K562 (cell line): ENCODE data around the gene MKS1. TPM values are rescaled to one million over a fixed set of nuclear protein-coding genes. Genes with fewer than 3 reads are reported as not detected.

ENCODE experiments used
- ATAC-seq: fragments of 200-7000 bp; cut with Tn5 transposase; 3 replicates; pipeline ENCODE4 v1.9.1; 2020; ENCODE audit warnings: moderate library complexity
- BruUV-seq: library from RNA; stranded (reverse); fragments of 400-500 nt; replicated peaks from 2 replicates; lab custom pipeline; 2021; lab: Mats Ljungman, UMichigan
- CTCF ChIA-PET: fragments of 300-600 bp; formaldehyde crosslinking; extraction: SDS; loops from one replicate; lab custom pipeline; 2021; ENCODE audit warnings: low intra/inter-chr PET ratio; lab: Yijun Ruan, JAX
- POLR2A ChIA-PET: fragments of 300-600, 350-650 bp; sonication (Branson Sonifier 250); formaldehyde crosslinking; extraction: SDS; loops from one replicate; lab custom pipeline; 2021; ENCODE audit warnings: antibody characterized with exemption, inconsistent platforms; lab: Yijun Ruan, JAX
- DNase-seq, 4 experiments: peaks; one replicate each; pipeline versions ENCODE4 v3.0.0 to v3.0.0-alpha.2; 2011 to 2018; ENCODE audit warnings: low spot score in 3 of 4, mixed read lengths in 3 of 4; ENCODE audit errors: extremely low read depth in 1 of 4
- FAIRE-seq: peaks from 2 replicates; lab custom pipeline; 2011; peaks lifted over from hg19 to GRCh38; lab: Jason Lieb, UNC
- H2AFZ ChIP-seq: 2 replicates; pipeline ENCODE4 v1.6.0; 2011; ENCODE audit warnings: low read depth, low read length, control low read depth, inconsistent platforms
- H3K27ac ChIP-seq: fragments of 200-600 bp; 3 replicates; pipeline ENCODE4 v1.8.0; 2011; ENCODE audit warnings: low read depth, mild to moderate bottlenecking, control low read depth, inconsistent platforms, low read length, moderate library complexity, mixed read lengths; ENCODE audit errors: extremely low read depth
- H3K27me3 ChIP-seq, 2 experiments: fragments of 300-600 bp in 1 of 2; 2 replicates in 1 of 2; 3 replicates in 1 of 2; pipeline versions ENCODE4 v1.6.0 to v1.8.0; 2011; ENCODE audit warnings: inconsistent platforms in 2 of 2, low read length in 2 of 2, mild to moderate bottlenecking in 1 of 2, mixed read lengths in 1 of 2, moderate library complexity in 1 of 2; ENCODE audit not compliant: control insufficient read depth in 2 of 2, insufficient read depth in 2 of 2
- H3K36me3 ChIP-seq: fragments of 300-600 bp; 3 replicates; pipeline ENCODE4 v1.8.0; 2011; ENCODE audit warnings: mild to moderate bottlenecking, low read length, inconsistent platforms; ENCODE audit not compliant: control insufficient read depth, insufficient read depth
- H3K4me1 ChIP-seq, 2 experiments: fragments of 200-600 bp in 1 of 2; replicated peaks in 1 of 2; 2 replicates in 1 of 2; 3 replicates in 1 of 2; pipeline versions ENCODE4 v1.5.1 to v1.8.0; 2011; ENCODE audit warnings: inconsistent platforms in 2 of 2, low read length in 2 of 2, mild to moderate bottlenecking in 1 of 2, mixed read lengths in 1 of 2, moderate library complexity in 1 of 2; ENCODE audit not compliant: control insufficient read depth in 2 of 2, insufficient read depth in 2 of 2
- H3K4me2 ChIP-seq: 2 replicates; pipeline ENCODE4 v1.6.1; 2011; ENCODE audit warnings: low read length, control low read depth, inconsistent platforms, mixed read lengths; ENCODE audit not compliant: insufficient read depth
- H3K4me3 ChIP-seq: fragments of 200-600 bp; sonication (generic), shearing (Covaris generic); 2 replicates; pipeline ENCODE4 v1.5.1; 2016; ENCODE audit warnings: control low read depth, inconsistent platforms
- H3K79me2 ChIP-seq: fragments of 200-600 bp; 3 replicates; pipeline ENCODE4 v1.8.0; 2011; ENCODE audit warnings: low read length, inconsistent platforms; ENCODE audit not compliant: control insufficient read depth, insufficient read depth
- H3K9ac ChIP-seq, 2 experiments: 2 replicates each; pipeline versions ENCODE4 v1.6.0 to v1.6.1; 2011; ENCODE audit warnings: low read depth in 2 of 2, low read length in 2 of 2, control low read depth in 1 of 2, inconsistent platforms in 1 of 2, mild to moderate bottlenecking in 1 of 2, mixed read lengths in 1 of 2; ENCODE audit not compliant: insufficient read depth in 1 of 2
- H3K9me1 ChIP-seq: one replicate; pipeline ENCODE4 v1.6.0; 2011; ENCODE audit warnings: inconsistent platforms, mild to moderate bottlenecking, low read length, moderate library complexity; ENCODE audit not compliant: control insufficient read depth, insufficient read depth
- H3K9me3 ChIP-seq: replicated peaks from 2 replicates; pipeline ENCODE4 v1.5.1; 2011; ENCODE audit warnings: low read depth, low read length, inconsistent platforms; ENCODE audit not compliant: control insufficient read depth, insufficient read depth
- H4K20me1 ChIP-seq: replicated peaks from 2 replicates; pipeline ENCODE4 v1.6.1; 2011; ENCODE audit warnings: low read length, inconsistent platforms, mixed read lengths; ENCODE audit not compliant: control insufficient read depth, insufficient read depth
- CHD4 ChIP-seq: fragments of 200-600 bp; sonication (generic); IDR thresholded peaks from 3 replicates; pipeline ENCODE4 v1.6.1; 2012; ENCODE audit warnings: low read depth, mild to moderate bottlenecking, mixed read lengths, low read length, inconsistent platforms; ENCODE audit not compliant: insufficient read depth, insufficient replicate concordance, poor library complexity, severe bottlenecking
- ERF ChIP-seq: fragments of 450-650 bp; formaldehyde crosslinking; IDR thresholded peaks from 2 replicates; pipeline ENCODE4 v1.4.0; 2020; ENCODE audit warnings: mild to moderate bottlenecking, mixed read lengths
- GABPB1 ChIP-seq: sonication (generic); formaldehyde crosslinking; IDR thresholded peaks from 2 replicates; pipeline ENCODE4 v1.8.0; 2022; ENCODE audit warnings: mild to moderate bottlenecking, missing genetic modification reagents
- HNRNPH1 ChIP-seq: fragments of 200-400 bp; formaldehyde crosslinking; optimal IDR thresholded peaks from 2 replicates; pipeline ENCODE3; 2017; ENCODE audit warnings: low read depth, mild to moderate bottlenecking, low read length, moderate library complexity
- KLF10 ChIP-seq: fragments of 250-450 bp; sonication (Bioruptor Pico); IDR thresholded peaks from 2 replicates; pipeline ENCODE4 v1.6.1; 2021; ENCODE audit warnings: matching md5 sums
- MAFK ChIP-seq: IDR thresholded peaks from 2 replicates; pipeline ENCODE4 v1.6.1; 2011; ENCODE audit warnings: low read length, improper control_type of control experiment
- MECOM ChIP-seq: fragments of 250-450 bp; sonication (Bioruptor Pico); IDR thresholded peaks from 2 replicates; pipeline ENCODE4 v1.8.0; 2022; ENCODE audit warnings: inconsistent platforms
- SP1 ChIP-seq: sonication (generic); formaldehyde crosslinking; IDR thresholded peaks from 2 replicates; pipeline ENCODE4 v1.8.1; 2022; ENCODE audit warnings: mild to moderate bottlenecking, missing genetic modification reagents
- TAF7 ChIP-seq: fragments of 450-650 bp; IDR thresholded peaks from 2 replicates; pipeline ENCODE4 v1.6.1; 2016; ENCODE audit warnings: missing genetic modification characterization, missing compliant biosample characterization
- TCF3 ChIP-seq: sonication (generic); formaldehyde crosslinking; IDR thresholded peaks from 2 replicates; pipeline ENCODE4 v1.4.0; 2020; ENCODE audit warnings: mild to moderate bottlenecking, missing genetic modification reagents
- ZFX ChIP-seq: sonication (generic); formaldehyde crosslinking; IDR thresholded peaks from 2 replicates; pipeline ENCODE4 v1.8.0; 2022; ENCODE audit warnings: mild to moderate bottlenecking, missing genetic modification reagents, moderate library complexity
- ZNF282 ChIP-seq: sonication (generic); formaldehyde crosslinking; IDR thresholded peaks from 2 replicates; pipeline ENCODE4 v1.8.1; 2023; ENCODE audit warnings: missing genetic modification reagents
- ZNF444 ChIP-seq: fragments of 250-450 bp; sonication (Bioruptor Pico); IDR thresholded peaks from 2 replicates; pipeline ENCODE4 v1.4.0; 2020; ENCODE audit warnings: mild to moderate bottlenecking, moderate library complexity
- WGBS: fragments of 100-300 bp; shearing (Covaris generic); methylation state at CpG from one replicate; pipeline ENCODE4 v1.1.6; 2016; ENCODE audit warnings: low coverage, mixed read lengths; ENCODE audit not compliant: insufficient coverage; ENCODE audit errors: missing lambda C conversion rate; 5-methylcytosine and 5-hydroxymethylcytosine counted together
- in situ Hi-C: fragments of 300-500 bp; cut with MboI; formaldehyde crosslinking; loops from 4 replicates; pipeline ENCODE4 v1.15.0; 2018; ENCODE audit warnings: inconsistent platforms, mixed read lengths
- intact Hi-C: fragments of 100-400 bp; cut with micrococcal nuclease; formaldehyde crosslinking; loops from 2 replicates; pipeline ENCODE4 v1.14.2; 2022
- polyA plus RNA-seq, 8 experiments: library from polyadenylated mRNA; depleted of rRNA in 4 of 8; stranded (reverse) in 5 of 8; unstranded in 3 of 8; fragments of >200 nt; fragmentation: Nextera tagmentation in 2 of 8; fragmentation: Illumina TruSeq in 1 of 8; extraction: Ambion mirVana in 2 of 8; extraction: Trizol in 1 of 8; gene quantifications; 2 replicates each; pipeline versions ENCODE4 v1.2.1 to v1.2.3, GENCODE V29; 2011 to 2014; ENCODE audit warnings: inconsistent platforms in 1 of 8, missing spikeins in 1 of 8
- total RNA-seq, 7 experiments: library from RNA; depleted of rRNA in 6 of 7; stranded (reverse); fragments of >200 nt in 6 of 7; fragmentation: Illumina TruSeq in 2 of 7; extraction: Trizol in 2 of 7; gene quantifications; 2 replicates each; pipeline versions ENCODE4 v1.2.1 to v1.2.3, GENCODE V29; 2011 to 2021; ENCODE audit warnings: low replicate concordance in 1 of 7
- TF ChIP-seq, protein P1 (sequence below), 3 experiments: IDR thresholded peaks in 2 of 3; conservative IDR thresholded peaks in 1 of 3; 2 replicates each; pipeline ENCODE4 v1.5.1; 2011 to 2012; ENCODE audit warnings: low read length in 3 of 3, mild to moderate bottlenecking in 3 of 3, control low read depth in 2 of 3, improper control_type of control experiment in 1 of 3, inconsistent platforms in 1 of 3, low read depth in 1 of 3, mixed read lengths in 1 of 3, moderate library complexity in 1 of 3; ENCODE audit not compliant: insufficient read depth in 2 of 3
- TF ChIP-seq, protein P2 (sequence below): fragments of 250-450 bp; sonication (Bioruptor Pico); IDR thresholded peaks from 2 replicates; pipeline ENCODE4 v1.8.0; 2021; ENCODE audit warnings: mild to moderate bottlenecking, moderate library complexity

The MKS1 gene
- total and polyA plus RNA-seq, 9 of the 15 experiments (the other 6 are each of a cell fraction or from before 2014, with no cell fraction given) = 16.3 to 31.0 (median 25.9) TPM

GRCh38 chr17:58181796-58182195 is 37.3 kb downstream of the MKS1 start:
- no peak overlapping the region for H3K27ac ChIP-seq
- WGBS = 15% methylated on average over 4 of the region's 4 CpGs
- ATAC-seq = no peak
- peaks cover 23 to 29% of the 10 kb centered on the region in 2 experiments for H3K4me1 ChIP-seq
- CTCF ChIA-PET = no interaction called here
- H3K9ac ChIP-seq = no peak overlapping the region
- TF ChIP-seq SP1 (CRISPR knock-in tag) (no peak), KLF10 (CRISPR knock-in tag) (no peak), HNRNPH1 (no peak), ZNF444 (CRISPR knock-in tag) (no peak), ZNF282 (CRISPR knock-in tag) (no peak), CHD4 (no peak), TAF7 (no peak), MAFK (no peak), TCF3 (CRISPR knock-in tag) (no peak), MECOM (CRISPR knock-in tag) (no peak), GABPB1 (CRISPR knock-in tag) (no peak), ZFX (CRISPR knock-in tag) (no peak), ERF (CRISPR knock-in tag) (no peak)
- TF ChIP-seq, protein P1, sequence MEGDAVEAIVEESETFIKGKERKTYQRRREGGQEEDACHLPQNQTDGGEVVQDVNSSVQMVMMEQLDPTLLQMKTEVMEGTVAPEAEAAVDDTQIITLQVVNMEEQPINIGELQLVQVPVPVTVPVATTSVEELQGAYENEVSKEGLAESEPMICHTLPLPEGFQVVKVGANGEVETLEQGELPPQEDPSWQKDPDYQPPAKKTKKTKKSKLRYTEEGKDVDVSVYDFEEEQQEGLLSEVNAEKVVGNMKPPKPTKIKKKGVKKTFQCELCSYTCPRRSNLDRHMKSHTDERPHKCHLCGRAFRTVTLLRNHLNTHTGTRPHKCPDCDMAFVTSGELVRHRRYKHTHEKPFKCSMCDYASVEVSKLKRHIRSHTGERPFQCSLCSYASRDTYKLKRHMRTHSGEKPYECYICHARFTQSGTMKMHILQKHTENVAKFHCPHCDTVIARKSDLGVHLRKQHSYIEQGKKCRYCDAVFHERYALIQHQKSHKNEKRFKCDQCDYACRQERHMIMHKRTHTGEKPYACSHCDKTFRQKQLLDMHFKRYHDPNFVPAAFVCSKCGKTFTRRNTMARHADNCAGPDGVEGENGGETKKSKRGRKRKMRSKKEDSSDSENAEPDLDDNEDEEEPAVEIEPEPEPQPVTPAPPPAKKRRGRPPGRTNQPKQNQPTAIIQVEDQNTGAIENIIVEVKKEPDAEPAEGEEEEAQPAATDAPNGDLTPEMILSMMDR (IDR thresholded peaks at IDR 0.05 in 2 of 3, conservative IDR thresholded peaks at IDR 0.05 in 1 of 3; ENCODE audit: insufficient read depth in 2 of 3, low read depth in 1 of 3, low read length in 3 of 3) = no peak
- TF ChIP-seq, protein P2, sequence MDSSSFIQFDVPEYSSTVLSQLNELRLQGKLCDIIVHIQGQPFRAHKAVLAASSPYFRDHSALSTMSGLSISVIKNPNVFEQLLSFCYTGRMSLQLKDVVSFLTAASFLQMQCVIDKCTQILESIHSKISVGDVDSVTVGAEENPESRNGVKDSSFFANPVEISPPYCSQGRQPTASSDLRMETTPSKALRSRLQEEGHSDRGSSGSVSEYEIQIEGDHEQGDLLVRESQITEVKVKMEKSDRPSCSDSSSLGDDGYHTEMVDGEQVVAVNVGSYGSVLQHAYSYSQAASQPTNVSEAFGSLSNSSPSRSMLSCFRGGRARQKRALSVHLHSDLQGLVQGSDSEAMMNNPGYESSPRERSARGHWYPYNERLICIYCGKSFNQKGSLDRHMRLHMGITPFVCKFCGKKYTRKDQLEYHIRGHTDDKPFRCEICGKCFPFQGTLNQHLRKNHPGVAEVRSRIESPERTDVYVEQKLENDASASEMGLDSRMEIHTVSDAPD (CRISPR knock-in tag) = no peak
- TF ChIP-seq, all 486 proteins: peak for 0
- Histone ChIP-seq H3K4me3 (no peak overlapping the region), H3K9me3 (no peaks in the 10 kb centered on the region), H3K36me3 (no peaks in the 10 kb centered on the region), H2AFZ (no peak overlapping the region), H3K27me3 (peaks cover 0 to 6% of the 10 kb centered on the region in 2 experiments; a peak in 2 of 5 replicates), H3K9me1 (no peaks in the 10 kb centered on the region), H3K4me2 (no peak overlapping the region), H3K79me2 (no peaks in the 10 kb centered on the region), H4K20me1 (no peaks in the 10 kb centered on the region)
- no TSS peak for BruUV-seq
- POLR2A ChIA-PET = interaction anchor here (0.6 kb wide), 1 partner anchor 1049 kb away, joined by 3 read pairs; no protein-coding TSS in a partner anchor
- intact Hi-C loops (no loop called here), in situ Hi-C loops (no loop called here)
- FAIRE-seq (no peak), DNase-seq (no peak)
